Lower leg skin (tissue), 3 donors: ENCODE measurements around the gene RET.

Experiments used
- CTCF ChIP-seq, 3 donors: fragments of 450-650 bp; IDR thresholded peaks; one replicate each; pipeline ENCODE4 v1.5.1; 2016; ENCODE audit warnings: antibody characterized with exemption in 3 of 3, mild to moderate bottlenecking in 3 of 3, moderate library complexity in 2 of 3
- POLR2A ChIP-seq, 2 donors: fragments of 450-650 bp; IDR thresholded peaks; one replicate each; pipeline ENCODE4 v1.6.1; 2016 to 2017; ENCODE audit warnings: antibody characterized with exemption in 2 of 2, mild to moderate bottlenecking in 1 of 2, moderate library complexity in 1 of 2

- TF ChIP-seq POLR2A (IDR thresholded peaks at IDR 0.05) (no peak), CTCF (IDR thresholded peaks at IDR 0.05) (no peak)
These were observed 8.8 kb upstream of the RET start for GRCh38 chr10:43068136-43068395.
